Neural cell (in vitro differentiated cells): Measurements from ENCODE around the gene LSAMP. TPM values are rescaled to one million over a fixed set of nuclear protein-coding genes. Genes with fewer than 3 reads are reported as not detected.

Experiments
- H2AFZ ChIP-seq: fragments of 200-600, 300-800 bp; sonication (generic), shearing (Covaris generic); 2 replicates; pipeline ENCODE4 v1.6.0; 2014; ENCODE audit warnings: low read depth, mild to moderate bottlenecking, antibody characterized with exemption, low read length, moderate library complexity
- H3F3A ChIP-seq: fragments of 200-600 bp; shearing (Covaris generic); 2 replicates; pipeline ENCODE4 v1.6.1; 2016; ENCODE audit warnings: mild to moderate bottlenecking, moderate library complexity, mixed read lengths, antibody characterized with exemption, low read length; ENCODE audit not compliant: insufficient read depth, poor library complexity, severe bottlenecking
- H3K27ac ChIP-seq: fragments of 200-600, 300-800 bp; sonication (generic), shearing (Covaris generic); 2 replicates; pipeline ENCODE4 v1.5.1; 2014; ENCODE audit warnings: mild to moderate bottlenecking, low read length, moderate library complexity
- H3K27me3 ChIP-seq: fragments of 300-800, 200-600 bp; sonication (generic), shearing (Covaris generic); 2 replicates; pipeline ENCODE4 v1.6.0; 2014; ENCODE audit warnings: mild to moderate bottlenecking, low read depth, low read length, moderate library complexity; ENCODE audit not compliant: insufficient read depth
- H3K36me3 ChIP-seq: fragments of 300-800, 200-600 bp; sonication (generic), shearing (Covaris generic); 2 replicates; pipeline ENCODE4 v1.5.1; 2014; ENCODE audit warnings: mild to moderate bottlenecking, antibody characterized with exemption, low read length, moderate library complexity; ENCODE audit not compliant: insufficient read depth
- H3K4me2 ChIP-seq: fragments of 300-800, 200-600 bp; sonication (generic), shearing (Covaris generic); 2 replicates; pipeline ENCODE4 v1.6.0; 2014; ENCODE audit warnings: mild to moderate bottlenecking, low read length
- H3K4me3 ChIP-seq: fragments of 300-800, 200-600 bp; sonication (generic), shearing (Covaris generic); 2 replicates; pipeline ENCODE4 v1.5.1; 2014; ENCODE audit warnings: mild to moderate bottlenecking, low read length, moderate library complexity
- H3K79me2 ChIP-seq: fragments of 200-600 bp; shearing (Covaris generic); replicated peaks from 2 replicates; pipeline ENCODE4 v1.6.0; 2014; ENCODE audit warnings: mild to moderate bottlenecking, low read length, moderate library complexity; ENCODE audit not compliant: insufficient read depth
- H3K9ac ChIP-seq: fragments of 300-800, 200-600 bp; sonication (generic), shearing (Covaris generic); 2 replicates; pipeline ENCODE4 v1.6.1; 2016; ENCODE audit warnings: mild to moderate bottlenecking, low read length, mixed read lengths
- H3K9me2 ChIP-seq: fragments of 200-600 bp; shearing (Covaris generic); 2 replicates; pipeline ENCODE4 v1.6.1; 2016; ENCODE audit warnings: mild to moderate bottlenecking, low read length, mixed read lengths; ENCODE audit not compliant: insufficient read depth
- H3K9me3 ChIP-seq: fragments of 200-600, 300-800 bp; sonication (generic), shearing (Covaris generic); 2 replicates; pipeline ENCODE4 v1.6.1; 2016; ENCODE audit warnings: mild to moderate bottlenecking, mixed run types, low read length, moderate library complexity, mixed read lengths
- H4K20me1 ChIP-seq: fragments of 200-600 bp; shearing (Covaris generic); 2 replicates; pipeline ENCODE4 v1.6.1; 2016; ENCODE audit warnings: mild to moderate bottlenecking, mixed run types; ENCODE audit not compliant: insufficient read depth
- CTCF ChIP-seq: fragments of 450-650 bp; IDR thresholded peaks from 2 replicates; pipeline ENCODE4 v1.5.1; 2014; ENCODE audit warnings: antibody characterized with exemption, mild to moderate bottlenecking, moderate library complexity; ENCODE audit not compliant: poor library complexity, severe bottlenecking
- EP300 ChIP-seq: fragments of 450-650 bp; conservative IDR thresholded peaks from 2 replicates; pipeline ENCODE4 v1.6.1; 2014; ENCODE audit warnings: antibody characterized with exemption, mild to moderate bottlenecking, moderate library complexity; ENCODE audit not compliant: poor library complexity, severe bottlenecking
- EZH2 ChIP-seq: fragments of 200-600, 300-800 bp; shearing (Covaris generic), sonication (generic); IDR thresholded peaks from 2 replicates; pipeline ENCODE4 v1.6.1; 2014; ENCODE audit warnings: antibody characterized with exemption, low read length, borderline replicate concordance, mild to moderate bottlenecking; ENCODE audit not compliant: insufficient read depth, poor library complexity, severe bottlenecking
- MXI1 ChIP-seq: fragments of 450-650 bp; conservative IDR thresholded peaks from 2 replicates; pipeline ENCODE4 v1.6.1; 2014; ENCODE audit warnings: antibody characterized with exemption, mild to moderate bottlenecking; ENCODE audit not compliant: poor library complexity, severe bottlenecking
- POLR2AphosphoS5 ChIP-seq: IDR thresholded peaks from 2 replicates; pipeline ENCODE4 v1.6.1; 2012
- RAD21 ChIP-seq: fragments of 450-650 bp; conservative IDR thresholded peaks from 2 replicates; pipeline ENCODE4 v1.6.1; 2014; ENCODE audit warnings: antibody characterized with exemption, mild to moderate bottlenecking, moderate library complexity
- REST ChIP-seq: IDR thresholded peaks from 2 replicates; pipeline ENCODE4 v1.6.1; 2012; ENCODE audit warnings: borderline replicate concordance
- SMC3 ChIP-seq: fragments of 450-650 bp; conservative IDR thresholded peaks from 2 replicates; pipeline ENCODE4 v1.6.1; 2014; ENCODE audit warnings: antibody characterized with exemption, mild to moderate bottlenecking, moderate library complexity; ENCODE audit not compliant: poor library complexity
- TAF1 ChIP-seq: IDR thresholded peaks from 2 replicates; pipeline ENCODE4 v1.6.1; 2012; ENCODE audit warnings: low read depth
- polyA plus RNA-seq: library from polyadenylated mRNA; depleted of rRNA; stranded (reverse); fragments of >200 nt; gene quantifications from 2 replicates; pipeline ENCODE4 v1.2.3, GENCODE V29; 2014

LSAMP gene
- polyA plus RNA-seq, 1 donor from 2014 or later = 93.6 TPM

- no peaks in the 10 kb centered on the region for H3F3A ChIP-seq
- no peaks in the 10 kb centered on the region for H3K27me3 ChIP-seq
- no peaks in the 10 kb centered on the region for H3K79me2 ChIP-seq
- H3K27ac ChIP-seq = no peak overlapping the region
- TF ChIP-seq REST (no peak), MXI1 (no peak), CTCF (no peak), TAF1 (no peak)
- H4K20me1 ChIP-seq = no peaks in the 10 kb centered on the region
- H3K4me2 ChIP-seq = no peak overlapping the region
- no peak overlapping the region for H3K4me3 ChIP-seq
- H2AFZ ChIP-seq = no peak overlapping the region
- no peaks in the 10 kb centered on the region for H3K9me2 ChIP-seq
- no peaks in the 10 kb centered on the region for H3K36me3 ChIP-seq
- no peak overlapping the region for H3K9ac ChIP-seq
- H3K9me3 ChIP-seq = peaks cover 9% of the 10 kb centered on the region
Observed at GRCh38 chr3:116474801-116475200, 29.5 kb upstream of the LSAMP start.

- no peaks in the 10 kb centered on the region for H4K20me1 ChIP-seq
- H3K4me2 ChIP-seq = no peak overlapping the region
- H3K36me3 ChIP-seq = no peaks in the 10 kb centered on the region
- H3K79me2 ChIP-seq = no peaks in the 10 kb centered on the region
- H3K9me3 ChIP-seq = peaks cover 8% of the 10 kb centered on the region
- no peak overlapping the region for H2AFZ ChIP-seq
- TF ChIP-seq RAD21 (no peak), CTCF (no peak), TAF1 (no peak), MXI1 (no peak), REST (no peak), SMC3 (no peak), EZH2 (no peak), EP300 (no peak), POLR2AphosphoS5 (no peak)
- no peaks in the 10 kb centered on the region for H3F3A ChIP-seq
- no peak overlapping the region for H3K27ac ChIP-seq
- H3K9ac ChIP-seq = no peak overlapping the region
- no peak overlapping the region for H3K4me3 ChIP-seq
- H3K9me2 ChIP-seq = no peaks in the 10 kb centered on the region
- no peaks in the 10 kb centered on the region for H3K27me3 ChIP-seq
Observed at GRCh38 chr3:116474032-116474780, 28.9 kb upstream of the LSAMP start.
